Measurements from ENCODE around the gene MEF2B.

The MEF2B gene

DNA sequence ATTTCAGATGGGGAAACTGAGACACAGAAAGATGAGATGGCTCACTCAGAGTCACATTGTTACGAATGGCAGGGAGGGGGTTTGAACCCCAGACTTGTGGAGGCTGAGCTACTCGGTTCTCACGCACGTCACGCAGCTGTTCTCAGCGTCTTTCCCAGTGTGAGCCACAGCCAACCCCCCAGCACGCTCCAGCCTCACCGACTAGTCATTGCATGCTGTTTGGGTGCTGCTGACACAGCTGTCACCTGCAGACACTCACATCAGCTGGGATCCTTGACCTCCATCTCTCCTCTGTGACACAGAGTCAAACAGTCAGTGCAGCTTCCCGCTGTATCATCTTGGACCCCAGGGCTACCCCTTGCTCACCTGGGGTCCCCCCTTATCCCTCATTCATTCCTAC, 39.3 kb upstream of the MEF2B start:
- Histone ChIP-seq H3K4me1 (ENCODE audit: control insufficient read depth in 2 of 2, insufficient read depth in 2 of 2, low read length in 2 of 2) (peaks cover 0 to 4% of the 10 kb centered on the region in 2 donors), H3K4me3 (ENCODE audit: low read length in 2 of 2) (no peak overlapping the region), H3K9ac (ENCODE audit: low read depth in 1 of 2, low read length in 2 of 2) (no peak overlapping the region), H3K27ac (ENCODE audit: low read depth in 2 of 2, low read length in 2 of 2) (no peak overlapping the region), H3K9me3 (ENCODE audit: control insufficient read depth in 2 of 2, low read length in 2 of 2) (peaks cover 0 to 7% of the 10 kb centered on the region in 2 donors), H3K27me3 (ENCODE audit: control insufficient read depth in 2 of 2, insufficient read depth in 2 of 2, low read length in 2 of 2) (peaks cover 18 to 24% of the 10 kb centered on the region in 2 donors), H3K36me3 (ENCODE audit: control insufficient read depth in 2 of 2, insufficient read depth in 2 of 2, low read length in 2 of 2) (no peaks in the 10 kb centered on the region)

- H3K27ac ChIP-seq (ENCODE audit: low read depth in 2 of 2, low read length in 2 of 2) = peak overlapping the region; percentile 70 to 74
- no peak overlapping the region for H3K4me3 ChIP-seq (ENCODE audit: low read length in 2 of 2)
- no peaks in the 10 kb centered on the region for H3K36me3 ChIP-seq (ENCODE audit: control insufficient read depth in 2 of 2, insufficient read depth in 2 of 2, low read length in 2 of 2)
- peaks cover 2 to 6% of the 10 kb centered on the region in 2 donors for H3K4me1 ChIP-seq (ENCODE audit: control insufficient read depth in 2 of 2, insufficient read depth in 2 of 2, low read length in 2 of 2)
- peaks cover 0 to 7% of the 10 kb centered on the region in 2 donors for H3K9me3 ChIP-seq (ENCODE audit: control insufficient read depth in 2 of 2, low read length in 2 of 2)
- H3K9ac ChIP-seq (ENCODE audit: low read depth in 1 of 2, low read length in 2 of 2) = no peak overlapping the region
- H3K27me3 ChIP-seq (ENCODE audit: control insufficient read depth in 2 of 2, insufficient read depth in 2 of 2, low read length in 2 of 2) = peaks cover 12% of the 10 kb centered on the region in 2 donors
Measured at GRCh38 chr19:19207637-19208572, 37.8 kb upstream of the MEF2B start.

DNA sequence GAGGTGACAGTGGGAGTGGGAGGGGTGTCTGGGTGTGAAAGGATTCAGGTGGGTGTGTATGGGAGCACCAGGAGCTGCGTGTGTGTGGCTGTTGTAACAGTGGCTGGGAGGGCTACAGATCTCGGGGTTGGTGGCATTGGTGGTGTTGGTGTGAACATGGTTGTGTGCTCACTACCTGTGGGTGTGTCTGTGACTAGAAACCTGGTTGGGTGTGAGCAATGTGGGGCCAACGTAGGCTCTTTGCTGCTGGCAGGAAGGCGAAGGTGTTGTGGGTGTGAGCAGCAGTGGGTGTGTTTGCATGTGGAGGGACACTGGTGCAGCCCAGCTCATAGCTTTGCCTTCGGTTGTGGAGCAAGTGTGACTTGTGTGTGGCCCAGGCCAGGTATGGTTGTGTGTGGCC, 36.9 kb upstream of the MEF2B start:
- H3K27ac ChIP-seq (ENCODE audit: low read depth in 2 of 2, low read length in 2 of 2) = peak overlapping the region in 1 of 2 donors; percentile 74
- no peak overlapping the region for H3K9ac ChIP-seq (ENCODE audit: low read depth in 1 of 2, low read length in 2 of 2)
- peaks cover 10 to 12% of the 10 kb centered on the region in 2 donors for H3K4me1 ChIP-seq (ENCODE audit: control insufficient read depth in 2 of 2, insufficient read depth in 2 of 2, low read length in 2 of 2)
- peaks cover 0 to 7% of the 10 kb centered on the region in 2 donors for H3K9me3 ChIP-seq (ENCODE audit: control insufficient read depth in 2 of 2, low read length in 2 of 2)
- H3K4me3 ChIP-seq (ENCODE audit: low read length in 2 of 2) = no peak overlapping the region
- peaks cover 5 to 9% of the 10 kb centered on the region in 2 donors for H3K27me3 ChIP-seq (ENCODE audit: control insufficient read depth in 2 of 2, insufficient read depth in 2 of 2, low read length in 2 of 2)
- no peaks in the 10 kb centered on the region for H3K36me3 ChIP-seq (ENCODE audit: control insufficient read depth in 2 of 2, insufficient read depth in 2 of 2, low read length in 2 of 2)

- Histone ChIP-seq H3K27ac (ENCODE audit: low read depth in 2 of 2, low read length in 2 of 2) (no peak overlapping the region), H3K9me3 (ENCODE audit: control insufficient read depth in 2 of 2, low read length in 2 of 2) (peaks cover 0 to 7% of the 10 kb centered on the region in 2 donors), H3K4me1 (ENCODE audit: control insufficient read depth in 2 of 2, insufficient read depth in 2 of 2, low read length in 2 of 2) (peaks cover 10 to 12% of the 10 kb centered on the region in 2 donors), H3K27me3 (ENCODE audit: control insufficient read depth in 2 of 2, insufficient read depth in 2 of 2, low read length in 2 of 2) (peaks cover 0 to 2% of the 10 kb centered on the region in 2 donors), H3K9ac (ENCODE audit: low read depth in 1 of 2, low read length in 2 of 2) (no peak overlapping the region), H3K36me3 (ENCODE audit: control insufficient read depth in 2 of 2, insufficient read depth in 2 of 2, low read length in 2 of 2) (peaks cover 0 to 5% of the 10 kb centered on the region in 2 donors), H3K4me3 (ENCODE audit: low read length in 2 of 2) (no peak overlapping the region)
Measured at GRCh38 chr19:19205416-19206410, 35.6 kb upstream of the MEF2B start.

DNA sequence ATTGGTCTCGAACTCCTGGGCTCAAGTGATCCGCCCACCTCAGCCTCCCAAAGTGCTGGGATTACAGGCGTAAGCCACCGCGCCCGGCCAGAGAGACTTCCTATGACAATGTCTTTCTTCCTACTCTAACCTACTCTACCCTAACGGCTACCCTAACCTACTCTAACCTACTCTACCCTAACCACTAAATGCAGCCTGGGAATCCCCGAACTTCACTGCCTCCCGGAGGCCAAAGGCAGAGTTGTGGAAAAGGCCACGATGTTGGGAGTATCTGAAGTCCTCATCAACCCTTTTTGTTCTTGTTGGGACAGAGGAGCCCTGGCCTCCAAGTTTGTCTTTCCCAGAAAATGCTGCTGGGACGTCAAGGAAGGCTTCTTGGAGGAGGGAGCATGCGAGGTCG, 34.1 kb upstream of the MEF2B start:
- Histone ChIP-seq H3K4me1 (ENCODE audit: control insufficient read depth in 2 of 2, insufficient read depth in 2 of 2, low read length in 2 of 2) (peaks cover 10 to 12% of the 10 kb centered on the region in 2 donors), H3K27ac (ENCODE audit: low read depth in 2 of 2, low read length in 2 of 2) (no peak overlapping the region), H3K9ac (ENCODE audit: low read depth in 1 of 2, low read length in 2 of 2) (no peak overlapping the region), H3K27me3 (ENCODE audit: control insufficient read depth in 2 of 2, insufficient read depth in 2 of 2, low read length in 2 of 2) (peaks cover 0 to 2% of the 10 kb centered on the region in 2 donors), H3K4me3 (ENCODE audit: low read length in 2 of 2) (no peak overlapping the region), H3K9me3 (ENCODE audit: control insufficient read depth in 2 of 2, low read length in 2 of 2) (peaks cover 0 to 7% of the 10 kb centered on the region in 2 donors), H3K36me3 (ENCODE audit: control insufficient read depth in 2 of 2, insufficient read depth in 2 of 2, low read length in 2 of 2) (peaks cover under 1 to 10% of the 10 kb centered on the region in 2 donors)

DNA sequence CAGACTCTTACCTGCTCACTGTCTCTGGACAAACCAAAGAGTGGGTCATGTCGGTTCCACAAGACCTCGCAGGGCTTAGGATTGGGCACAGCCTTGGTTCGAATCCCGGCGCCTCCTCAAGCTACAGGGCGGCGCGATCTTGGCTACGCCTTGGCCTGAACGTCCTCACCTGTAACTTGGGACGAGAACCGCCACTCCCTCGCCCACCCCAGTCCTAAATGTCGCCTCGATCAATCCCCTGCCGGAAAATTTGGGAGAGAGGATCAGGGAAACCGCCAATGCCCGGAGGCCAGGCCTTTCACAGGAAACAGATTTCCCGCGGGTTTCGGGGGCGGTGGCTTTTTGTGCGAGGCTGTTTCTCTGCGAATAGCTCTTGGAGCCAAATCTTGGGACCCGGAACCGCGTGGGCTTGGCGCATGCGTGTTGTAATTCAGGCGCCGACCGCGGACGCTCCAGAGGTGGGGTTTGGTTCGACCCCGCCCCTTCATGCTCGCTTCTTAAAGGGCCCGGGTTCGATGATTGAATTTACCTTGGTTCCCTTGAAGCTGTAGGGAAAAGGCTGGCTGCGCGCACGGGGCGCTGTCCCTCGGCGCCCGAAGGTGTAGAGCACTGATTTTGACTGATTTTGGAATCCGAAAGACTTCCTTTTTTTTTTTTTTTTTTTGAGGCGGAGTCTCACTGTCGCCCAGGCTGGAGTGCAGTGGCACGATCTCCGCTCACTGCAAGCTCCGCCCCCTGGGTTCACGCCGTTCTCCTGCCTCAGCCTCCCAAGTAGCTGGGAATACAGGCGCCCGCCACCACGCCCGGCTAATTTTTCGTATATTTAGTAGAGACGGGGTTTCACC, 33.2 kb upstream of the MEF2B start, which contains the start of gene NR2C2AP:
NR2C2AP (minus strand) TSS at position 403 of the 845 bp plus-strand sequence; CDS start at position 49, 354 bp downstream.
- peaks cover 0 to 2% of the 10 kb centered on the region in 2 donors for H3K27me3 ChIP-seq (ENCODE audit: control insufficient read depth in 2 of 2, insufficient read depth in 2 of 2, low read length in 2 of 2)
- peaks cover 0 to 7% of the 10 kb centered on the region in 2 donors for H3K9me3 ChIP-seq (ENCODE audit: control insufficient read depth in 2 of 2, low read length in 2 of 2)
- peaks cover 10 to 12% of the 10 kb centered on the region in 2 donors for H3K4me1 ChIP-seq (ENCODE audit: control insufficient read depth in 2 of 2, insufficient read depth in 2 of 2, low read length in 2 of 2)
- peak within 1 kb of the TSS; percentile 48 to 71 for H3K27ac ChIP-seq (ENCODE audit: low read depth in 2 of 2, low read length in 2 of 2)
- peaks cover 8 to 15% of the 10 kb centered on the region in 2 donors for H3K36me3 ChIP-seq (ENCODE audit: control insufficient read depth in 2 of 2, insufficient read depth in 2 of 2, low read length in 2 of 2)
- H3K9ac ChIP-seq (ENCODE audit: low read depth in 1 of 2, low read length in 2 of 2) = peak within 1 kb of the TSS; percentile 78 to 80
- H3K4me3 ChIP-seq (ENCODE audit: low read length in 2 of 2) = peak within 1 kb of the TSS; percentile 81 to 88

GRCh38 chr19:19202707-19203011, 32.6 kb upstream of the MEF2B start:
- Histone ChIP-seq H3K9ac (ENCODE audit: low read depth in 1 of 2, low read length in 2 of 2) (peak overlapping the region; percentile 78 to 80), H3K36me3 (ENCODE audit: control insufficient read depth in 2 of 2, insufficient read depth in 2 of 2, low read length in 2 of 2) (peaks cover 8 to 18% of the 10 kb centered on the region in 2 donors), H3K27ac (ENCODE audit: low read depth in 2 of 2, low read length in 2 of 2) (peak overlapping the region; percentile 48 to 71), H3K4me1 (ENCODE audit: control insufficient read depth in 2 of 2, insufficient read depth in 2 of 2, low read length in 2 of 2) (peaks cover 10 to 12% of the 10 kb centered on the region in 2 donors), H3K9me3 (ENCODE audit: control insufficient read depth in 2 of 2, low read length in 2 of 2) (peaks cover 0 to 5% of the 10 kb centered on the region in 2 donors), H3K4me3 (ENCODE audit: low read length in 2 of 2) (peak overlapping the region; percentile 81 to 88), H3K27me3 (ENCODE audit: control insufficient read depth in 2 of 2, insufficient read depth in 2 of 2, low read length in 2 of 2) (peaks cover 0 to 2% of the 10 kb centered on the region in 2 donors)

- H3K4me1 ChIP-seq (ENCODE audit: control insufficient read depth in 2 of 2, insufficient read depth in 2 of 2, low read length in 2 of 2) = peaks cover 9 to 10% of the 10 kb centered on the region in 2 donors
- H3K4me3 ChIP-seq (ENCODE audit: low read length in 2 of 2) = peak overlapping the region; percentile 81 to 88
- peak overlapping the region; percentile 78 to 80 for H3K9ac ChIP-seq (ENCODE audit: low read depth in 1 of 2, low read length in 2 of 2)
- peaks cover 0 to 2% of the 10 kb centered on the region in 2 donors for H3K27me3 ChIP-seq (ENCODE audit: control insufficient read depth in 2 of 2, insufficient read depth in 2 of 2, low read length in 2 of 2)
- H3K9me3 ChIP-seq (ENCODE audit: control insufficient read depth in 2 of 2, low read length in 2 of 2) = no peaks in the 10 kb centered on the region
- H3K36me3 ChIP-seq (ENCODE audit: control insufficient read depth in 2 of 2, insufficient read depth in 2 of 2, low read length in 2 of 2) = peaks cover 10 to 21% of the 10 kb centered on the region in 2 donors
- H3K27ac ChIP-seq (ENCODE audit: low read depth in 2 of 2, low read length in 2 of 2) = peak overlapping the region in 1 of 2 donors; percentile 9
Measured at GRCh38 chr19:19201697-19202630, 31.9 kb upstream of the MEF2B start.

All from mucosa of rectum (tissue), 2 donors.